ENCODE data around the gene ZSCAN23.
"Not testable (repeated sequence)": the region's sequence is repeated elsewhere in the genome, so short reads cannot be mapped to it uniquely, and the experiment has no call there.

The ZSCAN23 gene

GRCh38 chr6:28443112-28443773 lies at the start of gene ZSCAN23:
TSS of gene ZSCAN23 (minus strand) at chr6:28443491. CDS start at chr6:28436266, 7,225 bp downstream.
- peak; percentile 80 for DNase-seq

- DNase-seq: no peak
Observed at GRCh38 chr6:28491984-28492317, 48.7 kb upstream of the ZSCAN23 start.

GRCh38 chr6:28490205-28490890 lies 47.1 kb upstream of the ZSCAN23 start:
- no peak for DNase-seq

- peak; percentile 31 for DNase-seq
Observed at GRCh38 chr6:28489366-28490204, 46.3 kb upstream of the ZSCAN23 start.

- no peak for DNase-seq
Observed at GRCh38 chr6:28488916-28489365, 45.6 kb upstream of the ZSCAN23 start.

- DNase-seq: no peak
Observed at GRCh38 chr6:28486988-28487742, 43.9 kb upstream of the ZSCAN23 start.

- no peak for DNase-seq
Observed at GRCh38 chr6:28486533-28486932, 43.2 kb upstream of the ZSCAN23 start.

GRCh38 chr6:28485482-28485881 lies 42.2 kb upstream of the ZSCAN23 start:
- DNase-seq: no peak

GRCh38 chr6:28480253-28480932 lies 37.1 kb upstream of the ZSCAN23 start:
- DNase-seq: no peak

- DNase-seq: no peak
Observed at GRCh38 chr6:28478518-28478917, 35.2 kb upstream of the ZSCAN23 start.

- DNase-seq: no peak
Observed at GRCh38 chr6:28474441-28475219, 31.3 kb upstream of the ZSCAN23 start.

GRCh38 chr6:28469153-28469745 lies 26.0 kb upstream of the ZSCAN23 start:
- not testable (repeated sequence) for DNase-seq

GRCh38 chr6:28468056-28468455 lies 24.8 kb upstream of the ZSCAN23 start:
- no peak for DNase-seq

GRCh38 chr6:28462401-28462800 lies 19.1 kb upstream of the ZSCAN23 start:
- no peak for DNase-seq

- DNase-seq: no peak
Observed at GRCh38 chr6:28458568-28458967, 15.3 kb upstream of the ZSCAN23 start.

GRCh38 chr6:28449056-28449455 lies 5.8 kb upstream of the ZSCAN23 start:
- no peak for DNase-seq

GRCh38 chr6:28447512-28447906 lies 4.2 kb upstream of the ZSCAN23 start:
- DNase-seq: not testable (repeated sequence)

- no peak for DNase-seq
Observed at GRCh38 chr6:28446818-28447511, 3.7 kb upstream of the ZSCAN23 start.

GRCh38 chr6:28444759-28445158 lies 1.5 kb upstream of the ZSCAN23 start:
- DNase-seq: not testable (repeated sequence)

- DNase-seq: no peak
Observed at GRCh38 chr6:28442586-28442985, 705 bp downstream of the ZSCAN23 start.

All from activated CD8-positive, alpha-beta memory T cell treated with anti-CD3 and anti-CD28 coated beads, Interleukin-2, amount 50 U/mL, for 4 hours (primary cell).